ENCODE data around the gene RAB11FIP3. TPM values are rescaled to one million over a fixed set of nuclear protein-coding genes. Genes with fewer than 3 reads are reported as not detected.
A peak's percentile ranks its signal among the peaks of the same experiment; 100 is the strongest.

Gene RAB11FIP3
- total and polyA plus RNA-seq, 2 of the 13 experiments (the other 11 are each of a cell fraction or from before 2014, with no cell fraction given), result 34.3 to 57.6 TPM

GRCh38 chr16:405548-406506 is 19.6 kb upstream of the RAB11FIP3 start:
- Histone ChIP-seq H3K27me3 (ENCODE audit: control insufficient read depth in 1 of 2, insufficient read depth in 2 of 2, low read length in 2 of 2) (no peaks in the 10 kb centered on the region), H2AFZ (ENCODE audit: low read length) (no peak overlapping the region), H3K36me3 (replicated peaks in 1 of 2; ENCODE audit: control insufficient read depth in 1 of 2, insufficient read depth in 2 of 2, low read length in 2 of 2) (peaks cover 0 to 11% of the 10 kb centered on the region in 2 experiments; a peak in 2 of 5 replicates), H3K9ac (ENCODE audit: insufficient read depth, low read depth, low read length) (peak overlapping the region; percentile 75), H3K9me3 (ENCODE audit: low read length) (no peaks in the 10 kb centered on the region), H3K4me3 (replicated peaks in 1 of 3; ENCODE audit: insufficient read depth in 1 of 3, low read depth in 2 of 3, low read length in 3 of 3) (peak overlapping the region; percentile 24 to 63 (median 39)), H3K27ac (ENCODE audit: extremely low read length, insufficient read depth, low read length) (peak overlapping the region; percentile 86), H3K4me2 (ENCODE audit: low read depth, low read length) (peak overlapping the region; percentile 77), H4K20me1 (ENCODE audit: insufficient read depth, low read length) (no peaks in the 10 kb centered on the region), H3K4me1 (ENCODE audit: insufficient read depth, low read length) (peaks cover 47% of the 10 kb centered on the region), H3K79me2 (ENCODE audit: insufficient read depth, low read length) (peaks cover 6% of the 10 kb centered on the region)
- 22% methylated on average over 11 of the region's 27 CpGs for WGBS (ENCODE audit: low lambda C conversion rate)
- DNase-seq (ENCODE audit: low spot score) (peak; percentile 93), ATAC-seq (peak; percentile 52), FAIRE-seq (peak; percentile 98)
- CTCF ChIA-PET (ENCODE audit: low intra/inter-chr PET ratio, low total read pairs), result no interaction called here
- in situ Hi-C loops (cut with HindIII; ENCODE audit: extremely low pct_ligation_motif_present, low pct_unique_long_range_greater_than_20kb), result no loop called here
- no TSS peak for BruUV-seq (replicated peaks)
- POLR2A ChIA-PET, result interaction anchor here (0.8 to 3.1 kb wide), 10 partner anchors 9 to 128 kb away, joined by 3 to 18 read pairs (median 6); partner anchors contain the start of gene CAPN15
- intact Hi-C loops (cut with micrococcal nuclease; ENCODE audit: unreplicated experiment), result loop anchor here (2.0 kb wide), 2 partner anchors 19 to 69 kb away; partner anchors contain the start of gene RAB11FIP3
- TF ChIP-seq SPEN (CRISPR knock-in tag; IDR thresholded peaks at IDR 0.05; ENCODE audit: low read depth) (peak; percentile 43; the same call in 1 of the 2 replicates), ZNF281 (CRISPR knock-in tag; IDR thresholded peaks at IDR 0.05; ENCODE audit: borderline replicate concordance) (peak; percentile 77), ZSCAN22 (CRISPR knock-in tag; IDR thresholded peaks at IDR 0.05) (peak; percentile 59; the same call in 1 of the 2 replicates), ISL2 (CRISPR knock-in tag; IDR thresholded peaks at IDR 0.05) (peak; percentile 81), BORCS8-MEF2B (CRISPR knock-in tag; IDR thresholded peaks at IDR 0.05) (peak; percentile 72), SNAPC2 (CRISPR knock-in tag; IDR thresholded peaks at IDR 0.05) (0 out of 2 replicates have a peak, but pooled peaks have one; percentile 53), ZNF670 (CRISPR knock-in tag; IDR thresholded peaks at IDR 0.05; ENCODE audit: borderline replicate concordance) (no peak), ZNF235 (CRISPR knock-in tag; IDR thresholded peaks at IDR 0.05; ENCODE audit: borderline replicate concordance) (no peak), ZKSCAN8 (CRISPR knock-in tag; IDR thresholded peaks at IDR 0.05; ENCODE audit: borderline replicate concordance) (peak; percentile 92), ARID4A (CRISPR knock-in tag; IDR thresholded peaks at IDR 0.05; ENCODE audit: borderline replicate concordance) (peak; percentile 79; the same call in 1 of the 2 replicates), ZNF143 (CRISPR knock-in tag; IDR thresholded peaks at IDR 0.05) (no peak), MXD1 (CRISPR knock-in tag; IDR thresholded peaks at IDR 0.05) (no peak), ZNF501 (CRISPR knock-in tag; IDR thresholded peaks at IDR 0.05) (no peak), SIN3A (IDR thresholded peaks at IDR 0.05; ENCODE audit: borderline replicate concordance, low read depth, low read length) (peak; percentile 88; the same call in 1 of the 2 replicates)
